Measurements from ENCODE around the gene SAMD13.
"Not testable (repeated sequence)": the region's sequence is repeated elsewhere in the genome, so short reads cannot be mapped to it uniquely, and the experiment has no call there.

DNA sequence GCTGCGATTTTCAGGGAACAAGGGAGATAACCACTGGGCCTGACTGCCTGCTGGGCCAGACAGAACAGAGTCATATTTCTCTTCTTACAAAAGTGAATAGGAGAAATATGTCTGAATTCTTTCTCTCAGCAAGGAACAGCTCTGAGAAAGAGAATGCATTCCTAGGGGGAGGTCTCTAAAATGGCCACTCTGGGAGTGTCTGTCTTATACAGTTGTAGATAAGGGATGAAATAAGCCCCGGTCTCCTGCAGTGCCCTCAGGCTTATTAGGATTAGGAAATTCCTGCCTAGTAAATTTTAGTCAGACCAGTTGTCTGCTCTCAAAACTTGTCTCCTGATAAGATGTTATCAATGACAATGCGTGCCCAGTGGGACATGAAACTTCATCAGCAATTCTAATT, 14.1 kb upstream of the SAMD13 start:
- not testable (repeated sequence) for TF ChIP-seq CTCF (IDR thresholded peaks at IDR 0.05 in 8 of 11, conservative IDR thresholded peaks at IDR 0.05 in 3 of 11); POLR2A (IDR thresholded peaks at IDR 0.05)

Measured in spleen (tissue), 7 donors.